NK-92 treated with Interleukin-12 subunit alpha and Interleukin-12 subunit beta, amount 100 ng/mL, for 24 hours (cell line): ENCODE measurements around the gene P4HB.

Experiments used
- DNase-seq: peaks from one replicate; lab custom pipeline; 2025; lab: John Stamatoyannopoulos, UW

P4HB gene

GRCh38 chr17:81859906-81860755 is at the start of gene P4HB:
Gene P4HB (minus strand): TSS chr17:81860535. CDS start chr17:81860471, 64 bp downstream.
- no peak for DNase-seq

GRCh38 chr17:81909231-81909630 is 48.9 kb upstream of the P4HB start:
- DNase-seq, result no peak

GRCh38 chr17:81908793-81909192 is 48.5 kb upstream of the P4HB start:
- no peak for DNase-seq

GRCh38 chr17:81907219-81908145 is 47.1 kb upstream of the P4HB start:
- no peak for DNase-seq

GRCh38 chr17:81906476-81907218 is 46.3 kb upstream of the P4HB start:
- DNase-seq, result no peak

GRCh38 chr17:81905993-81906392 is 45.7 kb upstream of the P4HB start:
- DNase-seq, result no peak

GRCh38 chr17:81905424-81905875 is 45.1 kb upstream of the P4HB start:
- no peak for DNase-seq

- DNase-seq, result no peak
Measured at GRCh38 chr17:81904600-81905423, 44.5 kb upstream of the P4HB start.

GRCh38 chr17:81903896-81904599 is 43.7 kb upstream of the P4HB start:
- DNase-seq, result no peak

- DNase-seq, result no peak
Measured at GRCh38 chr17:81903415-81903831, 43.1 kb upstream of the P4HB start.

- DNase-seq, result no peak
Measured at GRCh38 chr17:81902653-81903414, 42.5 kb upstream of the P4HB start.

GRCh38 chr17:81902023-81902652 is 41.8 kb upstream of the P4HB start, which contains the start of gene NPB:
Gene NPB (plus strand): TSS chr17:81902238. CDS start chr17:81902278, 40 bp downstream.
- no peak for DNase-seq

GRCh38 chr17:81901167-81902022 is 41.1 kb upstream of the P4HB start:
- DNase-seq, result no peak

GRCh38 chr17:81900181-81900820 is 40.0 kb upstream of the P4HB start:
- no peak for DNase-seq

- DNase-seq, result no peak
Measured at GRCh38 chr17:81899514-81900166, 39.3 kb upstream of the P4HB start.

GRCh38 chr17:81898885-81899284 is 38.5 kb upstream of the P4HB start:
- DNase-seq, result no peak
